Ishikawa (cell line): Measurements from ENCODE around the gene CD74.

Source experiments
- CEBPB ChIP-seq: IDR thresholded peaks from 2 replicates; pipeline ENCODE4 v1.6.1; 2012
- CREB1 ChIP-seq: IDR thresholded peaks from 2 replicates; pipeline ENCODE4 v1.6.1; 2012; ENCODE audit warnings: low read depth
- EGR1 ChIP-seq: IDR thresholded peaks from 2 replicates; pipeline ENCODE4 v1.6.1; 2012
- EP300 ChIP-seq: IDR thresholded peaks from 2 replicates; pipeline ENCODE4 v1.6.1; 2012; ENCODE audit warnings: borderline replicate concordance
- FOXM1 ChIP-seq: IDR thresholded peaks from 2 replicates; pipeline ENCODE4 v1.6.1; 2012; ENCODE audit warnings: low read depth, borderline replicate concordance
- MAX ChIP-seq: IDR thresholded peaks from 2 replicates; pipeline ENCODE4 v1.6.1; 2012
- NFIC ChIP-seq: IDR thresholded peaks from 2 replicates; pipeline ENCODE4 v1.6.1; 2012
- RAD21 ChIP-seq: IDR thresholded peaks from 2 replicates; pipeline ENCODE4 v1.6.1; 2012; ENCODE audit warnings: low read depth
- REST ChIP-seq: IDR thresholded peaks from 2 replicates; pipeline ENCODE4 v1.6.1; 2012; ENCODE audit warnings: low read depth, mild to moderate bottlenecking
- TAF1 ChIP-seq: IDR thresholded peaks from 2 replicates; pipeline ENCODE4 v1.6.1; 2012; ENCODE audit warnings: low read depth, mild to moderate bottlenecking
- TCF12 ChIP-seq: IDR thresholded peaks from 2 replicates; pipeline ENCODE4 v1.6.1; 2012; ENCODE audit warnings: low read depth
- TEAD4 ChIP-seq: IDR thresholded peaks from 2 replicates; pipeline ENCODE4 v1.6.1; 2012
- USF1 ChIP-seq: IDR thresholded peaks from 2 replicates; pipeline ENCODE4 v1.6.1; 2012
- YY1 ChIP-seq: IDR thresholded peaks from 2 replicates; pipeline ENCODE4 v1.6.1; 2012; ENCODE audit warnings: low read depth
- ZBTB7A ChIP-seq: IDR thresholded peaks from 2 replicates; pipeline ENCODE4 v1.6.1; 2012; ENCODE audit warnings: low read depth

Gene CD74

GRCh38 chr5:150411245-150411979 lies 1.3 kb downstream of the CD74 start:
- TF ChIP-seq NFIC: no peak
- no peak for TF ChIP-seq ZBTB7A
- TF ChIP-seq TEAD4: no peak
- no peak for TF ChIP-seq MAX
- TF ChIP-seq RAD21: no peak

GRCh38 chr5:150410524-150411244 lies 2.0 kb downstream of the CD74 start:
- TF ChIP-seq MAX (no peak), YY1 (no peak), TCF12 (no peak), CREB1 (peak; percentile 92), CEBPB (no peak), NFIC (0 out of 2 replicates have a peak, but pooled peaks have one; percentile 21), TEAD4 (no peak), ZBTB7A (no peak)

- TF ChIP-seq ZBTB7A: peak; percentile 91
- peak; percentile 88 for TF ChIP-seq CREB1
- TF ChIP-seq TEAD4: no peak
Measured at GRCh38 chr5:150409638-150410523, 2.8 kb downstream of the CD74 start.

- TF ChIP-seq MAX (no peak), TCF12 (no peak), FOXM1 (no peak), TAF1 (no peak), NFIC (no peak), YY1 (no peak), RAD21 (no peak), EGR1 (no peak), CREB1 (no peak), USF1 (no peak), ZBTB7A (no peak), EP300 (no peak), REST (no peak), CEBPB (no peak), TEAD4 (no peak)
Measured at GRCh38 chr5:150408231-150408943, 4.3 kb downstream of the CD74 start.

- TF ChIP-seq EP300 (no peak), TEAD4 (no peak), NFIC (no peak), ZBTB7A (no peak), USF1 (no peak), TAF1 (no peak), MAX (no peak)
Measured at GRCh38 chr5:150407096-150407720, 5.5 kb downstream of the CD74 start.

- TF ChIP-seq TAF1 (no peak), MAX (no peak), CREB1 (no peak), ZBTB7A (no peak), RAD21 (no peak), YY1 (no peak), EP300 (no peak)
Measured at GRCh38 chr5:150406723-150407095, 6.0 kb downstream of the CD74 start.
